Stimulated activated effector memory CD8-positive, alpha-beta T cell treated with anti-CD3 and anti-CD28 coated beads, Interleukin-12 subunit alpha, Interleukin-12 subunit beta, amount 100 ng/mL, for 72 hours (primary cell): ENCODE results near the gene MAMDC2.

Experiments used
- ATAC-seq: fragments of 150-1000 bp; cut with Tn5 transposase; 2 replicates; pipeline ENCODE4 v1.10.0; 2021
- DNase-seq, 2 donors: peaks; one replicate each; pipeline ENCODE4 v3.0.0; 2021 to 2022; ENCODE audit warnings: low spot score in 2 of 2
- H3K27ac Mint-ChIP-seq: one replicate; pipeline ENCODE4 v1.8.0; 2022; ENCODE audit warnings: mild to moderate bottlenecking, mixed read lengths
- H3K36me3 Mint-ChIP-seq: one replicate; pipeline ENCODE4 v1.8.0; 2022; ENCODE audit warnings: mild to moderate bottlenecking, mixed read lengths
- H3K4me1 Mint-ChIP-seq: one replicate; pipeline ENCODE4 v1.8.0; 2022; ENCODE audit warnings: mixed read lengths
- H3K4me3 Mint-ChIP-seq: one replicate; pipeline ENCODE4 v1.8.0; 2022; ENCODE audit warnings: mild to moderate bottlenecking, mixed read lengths
- H3K9me3 Mint-ChIP-seq: one replicate; pipeline ENCODE4 v1.8.0; 2022; ENCODE audit warnings: mixed read lengths

The MAMDC2 gene

GRCh38 chr9:70043689-70044489 is at the start of gene MAMDC2:
Gene MAMDC2 (plus strand): TSS chr9:70043848. CDS start chr9:70044198, 350 bp downstream.
- Mint-ChIP-seq H3K36me3 (no peaks in the 10 kb centered on the region), H3K4me3 (peak within 1 kb of the TSS; percentile 43), H3K4me1 (peaks cover 13% of the 10 kb centered on the region), H3K27ac (no peak within 1 kb of the TSS), H3K9me3 (no peaks in the 10 kb centered on the region)
- ATAC-seq (peak; percentile 6), DNase-seq (no peak)

- H3K4me1 Mint-ChIP-seq, result no peaks in the 10 kb centered on the region
- H3K36me3 Mint-ChIP-seq, result no peaks in the 10 kb centered on the region
- H3K4me3 Mint-ChIP-seq, result no peak overlapping the region
- no peaks in the 10 kb centered on the region for H3K9me3 Mint-ChIP-seq
- no peak overlapping the region for H3K27ac Mint-ChIP-seq
- ATAC-seq (no peak), DNase-seq (no peak)
Observed at GRCh38 chr9:69995846-69996245, 47.8 kb upstream of the MAMDC2 start.

- no peak for ATAC-seq
- H3K4me1 Mint-ChIP-seq, result no peaks in the 10 kb centered on the region
- DNase-seq, result no peak
- H3K27ac Mint-ChIP-seq, result no peak overlapping the region
- no peak overlapping the region for H3K4me3 Mint-ChIP-seq
- H3K9me3 Mint-ChIP-seq, result no peaks in the 10 kb centered on the region
- no peaks in the 10 kb centered on the region for H3K36me3 Mint-ChIP-seq
Observed at GRCh38 chr9:69996967-69997366, 46.7 kb upstream of the MAMDC2 start.

- Mint-ChIP-seq H3K4me1 (no peaks in the 10 kb centered on the region), H3K4me3 (no peak overlapping the region), H3K27ac (no peak overlapping the region), H3K9me3 (no peaks in the 10 kb centered on the region), H3K36me3 (no peaks in the 10 kb centered on the region)
- DNase-seq (no peak), ATAC-seq (no peak)
Observed at GRCh38 chr9:69997524-69997923, 46.1 kb upstream of the MAMDC2 start.

GRCh38 chr9:69999315-69999714 is 44.3 kb upstream of the MAMDC2 start:
- Mint-ChIP-seq H3K27ac (no peak overlapping the region), H3K4me1 (no peaks in the 10 kb centered on the region), H3K9me3 (no peaks in the 10 kb centered on the region), H3K4me3 (no peak overlapping the region), H3K36me3 (no peaks in the 10 kb centered on the region)
- DNase-seq (no peak), ATAC-seq (peak; percentile 8)

- H3K36me3 Mint-ChIP-seq, result no peaks in the 10 kb centered on the region
- H3K4me1 Mint-ChIP-seq, result no peaks in the 10 kb centered on the region
- DNase-seq (no peak), ATAC-seq (no peak)
- no peak overlapping the region for H3K27ac Mint-ChIP-seq
- H3K9me3 Mint-ChIP-seq, result no peaks in the 10 kb centered on the region
- no peak overlapping the region for H3K4me3 Mint-ChIP-seq
Observed at GRCh38 chr9:70000469-70000868, 43.2 kb upstream of the MAMDC2 start.

GRCh38 chr9:70003901-70004714 is 39.5 kb upstream of the MAMDC2 start:
- Mint-ChIP-seq H3K4me1 (no peaks in the 10 kb centered on the region), H3K36me3 (no peaks in the 10 kb centered on the region), H3K27ac (no peak overlapping the region), H3K9me3 (no peaks in the 10 kb centered on the region), H3K4me3 (no peak overlapping the region)
- no peak for DNase-seq
- ATAC-seq, result no peak

- H3K36me3 Mint-ChIP-seq, result no peaks in the 10 kb centered on the region
- H3K9me3 Mint-ChIP-seq, result no peaks in the 10 kb centered on the region
- H3K4me1 Mint-ChIP-seq, result no peaks in the 10 kb centered on the region
- DNase-seq (no peak), ATAC-seq (no peak)
- no peak overlapping the region for H3K4me3 Mint-ChIP-seq
- no peak overlapping the region for H3K27ac Mint-ChIP-seq
Observed at GRCh38 chr9:70006306-70006705, 37.3 kb upstream of the MAMDC2 start.

- H3K9me3 Mint-ChIP-seq, result no peaks in the 10 kb centered on the region
- H3K4me3 Mint-ChIP-seq, result no peak overlapping the region
- no peaks in the 10 kb centered on the region for H3K36me3 Mint-ChIP-seq
Observed at GRCh38 chr9:70007831-70008230, 35.8 kb upstream of the MAMDC2 start.

GRCh38 chr9:70010015-70010414 is 33.6 kb upstream of the MAMDC2 start:
- Mint-ChIP-seq H3K4me1 (no peaks in the 10 kb centered on the region), H3K27ac (no peak overlapping the region), H3K9me3 (no peaks in the 10 kb centered on the region), H3K4me3 (no peak overlapping the region), H3K36me3 (no peaks in the 10 kb centered on the region)
- ATAC-seq (no peak), DNase-seq (no peak)

More at GRCh38 chr9:70007831-70008230, 35.8 kb upstream of the MAMDC2 start:
- no peaks in the 10 kb centered on the region for H3K4me1 Mint-ChIP-seq
- DNase-seq, result no peak
- H3K27ac Mint-ChIP-seq, result no peak overlapping the region
- no peak for ATAC-seq

GRCh38 chr9:70011366-70011765 is 32.3 kb upstream of the MAMDC2 start:
- Mint-ChIP-seq H3K4me3 (no peak overlapping the region), H3K27ac (no peak overlapping the region), H3K9me3 (no peaks in the 10 kb centered on the region), H3K4me1 (no peaks in the 10 kb centered on the region), H3K36me3 (no peaks in the 10 kb centered on the region)
- DNase-seq (no peak), ATAC-seq (peak; percentile 31)

- H3K9me3 Mint-ChIP-seq, result no peaks in the 10 kb centered on the region
- ATAC-seq, result no peak
- no peak overlapping the region for H3K4me3 Mint-ChIP-seq
- no peaks in the 10 kb centered on the region for H3K36me3 Mint-ChIP-seq
- DNase-seq, result no peak
- H3K27ac Mint-ChIP-seq, result no peak overlapping the region
- no peaks in the 10 kb centered on the region for H3K4me1 Mint-ChIP-seq
Observed at GRCh38 chr9:70012569-70012968, 31.1 kb upstream of the MAMDC2 start.

- H3K4me1 Mint-ChIP-seq, result no peaks in the 10 kb centered on the region
- DNase-seq (no peak), ATAC-seq (no peak)
- no peak overlapping the region for H3K27ac Mint-ChIP-seq
- no peaks in the 10 kb centered on the region for H3K36me3 Mint-ChIP-seq
- H3K9me3 Mint-ChIP-seq, result no peaks in the 10 kb centered on the region
- no peak overlapping the region for H3K4me3 Mint-ChIP-seq
Observed at GRCh38 chr9:70013598-70014196, 30.0 kb upstream of the MAMDC2 start.

GRCh38 chr9:70015099-70015498 is 28.5 kb upstream of the MAMDC2 start:
- no peaks in the 10 kb centered on the region for H3K36me3 Mint-ChIP-seq
- no peaks in the 10 kb centered on the region for H3K9me3 Mint-ChIP-seq
- DNase-seq (no peak), ATAC-seq (no peak)
- H3K4me3 Mint-ChIP-seq, result no peak overlapping the region
- H3K27ac Mint-ChIP-seq, result no peak overlapping the region
- H3K4me1 Mint-ChIP-seq, result no peaks in the 10 kb centered on the region

- no peaks in the 10 kb centered on the region for H3K4me1 Mint-ChIP-seq
- no peak overlapping the region for H3K27ac Mint-ChIP-seq
- H3K4me3 Mint-ChIP-seq, result no peak overlapping the region
Observed at GRCh38 chr9:70020217-70020616, 23.4 kb upstream of the MAMDC2 start.

More at GRCh38 chr9:70020217-70020616, 23.4 kb upstream of the MAMDC2 start:
- DNase-seq, result no peak
- H3K36me3 Mint-ChIP-seq, result no peaks in the 10 kb centered on the region
- H3K9me3 Mint-ChIP-seq, result no peaks in the 10 kb centered on the region
- ATAC-seq, result no peak
